GM23338 (cell line): Measurements from ENCODE around the gene FAF1. TPM values are rescaled to one million over a fixed set of nuclear protein-coding genes. Genes with fewer than 3 reads are reported as not detected.
A peak's percentile ranks its signal among the peaks of the same experiment; 100 is the strongest.

Experiments
- ATAC-seq: fragments of 200-7000 bp; cut with Tn5 transposase; 3 replicates; pipeline ENCODE4 v1.9.1; 2020
- DNase-seq: peaks from one replicate; pipeline ENCODE4 v3.0.0-alpha.2; 2015; ENCODE audit warnings: low spot score
- H2AFZ ChIP-seq: fragments of 200-600 bp; sonication (generic); 2 replicates; pipeline ENCODE4 v1.8.0; 2016; ENCODE audit warnings: antibody characterized with exemption, mild to moderate bottlenecking, moderate library complexity
- H3F3A ChIP-seq: fragments of 200-600 bp; sonication (generic); replicated peaks from 2 replicates; pipeline ENCODE4 v1.8.0; 2017; ENCODE audit warnings: antibody characterized with exemption, mixed run types, low read depth
- H3K27ac ChIP-seq: fragments of 200-600 bp; sonication (generic); 2 replicates; pipeline ENCODE4 v1.6.1; 2016; ENCODE audit warnings: low read depth
- H3K27me3 ChIP-seq: fragments of 200-600 bp; sonication (generic); 2 replicates; pipeline ENCODE4 v1.8.0; 2016; ENCODE audit warnings: mild to moderate bottlenecking, mixed run types, moderate library complexity; ENCODE audit not compliant: insufficient read depth
- H3K36me3 ChIP-seq: fragments of 200-600 bp; sonication (generic); 2 replicates; pipeline ENCODE4 v1.8.0; 2016; ENCODE audit warnings: mild to moderate bottlenecking; ENCODE audit not compliant: insufficient read depth
- H3K4me1 ChIP-seq: fragments of 200-600 bp; sonication (generic); 2 replicates; pipeline ENCODE4 v1.8.0; 2016; ENCODE audit warnings: mild to moderate bottlenecking, moderate library complexity; ENCODE audit not compliant: insufficient read depth
- H3K4me2 ChIP-seq: fragments of 200-600 bp; sonication (generic); 2 replicates; pipeline ENCODE4 v1.7.1; 2017; ENCODE audit warnings: mixed run types
- H3K4me3 ChIP-seq: fragments of 200-600 bp; sonication (generic); 2 replicates; pipeline ENCODE4 v1.6.1; 2016; ENCODE audit warnings: mixed run types
- H3K79me2 ChIP-seq: fragments of 200-600 bp; sonication (generic); replicated peaks from 2 replicates; pipeline ENCODE4 v1.8.0; 2017; ENCODE audit warnings: mild to moderate bottlenecking; ENCODE audit not compliant: insufficient read depth
- H3K9me2 ChIP-seq: fragments of 200-600 bp; sonication (generic); 2 replicates; pipeline ENCODE4 v1.8.0; 2017; ENCODE audit not compliant: insufficient read depth
- H4K20me1 ChIP-seq: fragments of 200-600 bp; sonication (generic); replicated peaks from 2 replicates; pipeline ENCODE4 v1.8.0; 2017; ENCODE audit warnings: mild to moderate bottlenecking; ENCODE audit not compliant: insufficient read depth
- H3K27ac Mint-ChIP-seq: 2 replicates; pipeline ENCODE4 v1.8.0; 2020; ENCODE audit warnings: inconsistent platforms, mild to moderate bottlenecking, moderate library complexity, mixed read lengths
- H3K27me3 Mint-ChIP-seq: 3 replicates; pipeline ENCODE4 v1.8.0; 2022; ENCODE audit warnings: low read depth, mild to moderate bottlenecking, moderate library complexity, mixed read lengths, inconsistent platforms; ENCODE audit not compliant: insufficient read depth, poor library complexity
- H3K36me3 Mint-ChIP-seq: 3 replicates; pipeline ENCODE4 v1.8.0; 2021; ENCODE audit warnings: low read depth, mild to moderate bottlenecking, inconsistent platforms, moderate library complexity, mixed read lengths
- H3K4me1 Mint-ChIP-seq: 3 replicates; pipeline ENCODE4 v1.8.0; 2020; ENCODE audit warnings: mild to moderate bottlenecking, inconsistent platforms, mixed read lengths
- H3K4me3 Mint-ChIP-seq: 3 replicates; pipeline ENCODE4 v1.8.0; 2021; ENCODE audit warnings: moderate library complexity, mild to moderate bottlenecking, inconsistent platforms, mixed read lengths
- H3K9me3 Mint-ChIP-seq: 3 replicates; pipeline ENCODE4 v1.8.0; 2020; ENCODE audit warnings: moderate library complexity, mild to moderate bottlenecking, inconsistent platforms, mixed read lengths
- CREB1 ChIP-seq: fragments of 250-450 bp; sonication (Bioruptor Pico); IDR thresholded peaks from 2 replicates; pipeline ENCODE4 v1.5.0; 2020; ENCODE audit warnings: low read depth, mild to moderate bottlenecking, moderate library complexity
- ETS1 ChIP-seq: IDR thresholded peaks from 2 replicates; pipeline ENCODE4 v1.6.1; 2016; ENCODE audit warnings: antibody characterized with exemption
- EZH2 ChIP-seq: fragments of 200-600 bp; sonication (generic); IDR thresholded peaks from one replicate; pipeline ENCODE4 v1.8.0; 2017; ENCODE audit warnings: antibody characterized with exemption, mild to moderate bottlenecking, low read depth; ENCODE audit not compliant: unreplicated experiment
- EZH2phosphoT487 ChIP-seq: fragments of 200-600 bp; sonication (generic); IDR thresholded peaks from one replicate; pipeline ENCODE4 v1.8.1; 2018; ENCODE audit warnings: antibody characterized with exemption; ENCODE audit not compliant: unreplicated experiment
- JUNB ChIP-seq: IDR thresholded peaks from one replicate; pipeline ENCODE4 v1.6.1; 2016; ENCODE audit warnings: antibody characterized with exemption; ENCODE audit not compliant: unreplicated experiment
- NANOG ChIP-seq: IDR thresholded peaks from 2 replicates; pipeline ENCODE4 v1.6.1; 2016; ENCODE audit warnings: antibody characterized with exemption, borderline replicate concordance
- STAT1 ChIP-seq: IDR thresholded peaks from one replicate; pipeline ENCODE4 v1.6.1; 2016; ENCODE audit warnings: antibody characterized with exemption; ENCODE audit not compliant: unreplicated experiment
- ZNF114 ChIP-seq: fragments of 250-450 bp; sonication (Bioruptor Pico); IDR thresholded peaks from 2 replicates; pipeline ENCODE4 v1.5.0; 2020; ENCODE audit warnings: mild to moderate bottlenecking, moderate library complexity
- ZNF331 ChIP-seq: fragments of 250-450 bp; sonication (Bioruptor Pico); IDR thresholded peaks from 2 replicates; pipeline ENCODE4 v1.5.0; 2020; ENCODE audit warnings: low read depth, mild to moderate bottlenecking, moderate library complexity
- polyA plus RNA-seq: library from polyadenylated mRNA; unstranded; fragments of >200 nt; fragmentation: Nextera tagmentation; extraction: Ambion mirVana; gene quantifications from 2 replicates; pipeline ENCODE4 v1.2.1, GENCODE V29; 2016
- total RNA-seq: library from RNA; depleted of rRNA; stranded (reverse); fragments of >200 nt; shearing (Covaris generic); gene quantifications from 2 replicates; pipeline ENCODE4 v1.2.3, GENCODE V29; 2014
- TF ChIP-seq, protein P1 (sequence below): IDR thresholded peaks from one replicate; pipeline ENCODE4 v1.6.1; 2018; ENCODE audit warnings: antibody characterized with exemption; ENCODE audit not compliant: unreplicated experiment

FAF1 gene
- total and polyA plus RNA-seq, 2 experiments from 2014 or later: 24.1 to 53.2 TPM

- ATAC-seq (no peak), DNase-seq (no peak)
- Histone ChIP-seq H3K4me2 (no peak overlapping the region), H3K4me3 (no peak overlapping the region), H3K79me2 (peaks cover 60% of the 10 kb centered on the region), H3K4me1 (no peaks in the 10 kb centered on the region), H3K9me2 (no peaks in the 10 kb centered on the region), H3K27me3 (no peaks in the 10 kb centered on the region), H3F3A (no peaks in the 10 kb centered on the region), H3K36me3 (no peaks in the 10 kb centered on the region), H2AFZ (no peak overlapping the region), H4K20me1 (no peaks in the 10 kb centered on the region; the same call in none of the 2 replicates), H3K27ac (no peak overlapping the region)
- H3K4me1 Mint-ChIP-seq: no peaks in the 10 kb centered on the region; the same call in 2 of the 3 replicates
- H3K27ac Mint-ChIP-seq: no peak overlapping the region
- H3K4me3 Mint-ChIP-seq: no peak overlapping the region
- TF ChIP-seq JUNB (no peak), NANOG (no peak), CREB1 (no peak), ZNF114 (CRISPR knock-in tag) (no peak), ZNF331 (CRISPR knock-in tag) (no peak)
- TF ChIP-seq, protein P1, sequence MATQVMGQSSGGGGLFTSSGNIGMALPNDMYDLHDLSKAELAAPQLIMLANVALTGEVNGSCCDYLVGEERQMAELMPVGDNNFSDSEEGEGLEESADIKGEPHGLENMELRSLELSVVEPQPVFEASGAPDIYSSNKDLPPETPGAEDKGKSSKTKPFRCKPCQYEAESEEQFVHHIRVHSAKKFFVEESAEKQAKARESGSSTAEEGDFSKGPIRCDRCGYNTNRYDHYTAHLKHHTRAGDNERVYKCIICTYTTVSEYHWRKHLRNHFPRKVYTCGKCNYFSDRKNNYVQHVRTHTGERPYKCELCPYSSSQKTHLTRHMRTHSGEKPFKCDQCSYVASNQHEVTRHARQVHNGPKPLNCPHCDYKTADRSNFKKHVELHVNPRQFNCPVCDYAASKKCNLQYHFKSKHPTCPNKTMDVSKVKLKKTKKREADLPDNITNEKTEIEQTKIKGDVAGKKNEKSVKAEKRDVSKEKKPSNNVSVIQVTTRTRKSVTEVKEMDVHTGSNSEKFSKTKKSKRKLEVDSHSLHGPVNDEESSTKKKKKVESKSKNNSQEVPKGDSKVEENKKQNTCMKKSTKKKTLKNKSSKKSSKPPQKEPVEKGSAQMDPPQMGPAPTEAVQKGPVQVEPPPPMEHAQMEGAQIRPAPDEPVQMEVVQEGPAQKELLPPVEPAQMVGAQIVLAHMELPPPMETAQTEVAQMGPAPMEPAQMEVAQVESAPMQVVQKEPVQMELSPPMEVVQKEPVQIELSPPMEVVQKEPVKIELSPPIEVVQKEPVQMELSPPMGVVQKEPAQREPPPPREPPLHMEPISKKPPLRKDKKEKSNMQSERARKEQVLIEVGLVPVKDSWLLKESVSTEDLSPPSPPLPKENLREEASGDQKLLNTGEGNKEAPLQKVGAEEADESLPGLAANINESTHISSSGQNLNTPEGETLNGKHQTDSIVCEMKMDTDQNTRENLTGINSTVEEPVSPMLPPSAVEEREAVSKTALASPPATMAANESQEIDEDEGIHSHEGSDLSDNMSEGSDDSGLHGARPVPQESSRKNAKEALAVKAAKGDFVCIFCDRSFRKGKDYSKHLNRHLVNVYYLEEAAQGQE: no peak
- H3K9me3 Mint-ChIP-seq: no peaks in the 10 kb centered on the region
- no peaks in the 10 kb centered on the region for H3K36me3 Mint-ChIP-seq
- no peaks in the 10 kb centered on the region for H3K27me3 Mint-ChIP-seq
Measured at GRCh38 chr1:50877641-50878040, 82.4 kb downstream of the FAF1 start.

GRCh38 chr1:50873458-50874187 is 86.4 kb downstream of the FAF1 start:
- Histone ChIP-seq H3K9me2 (no peaks in the 10 kb centered on the region), H3F3A (no peaks in the 10 kb centered on the region), H3K79me2 (peaks cover 38% of the 10 kb centered on the region), H3K4me1 (no peaks in the 10 kb centered on the region), H3K4me3 (no peak overlapping the region), H2AFZ (no peak overlapping the region), H3K27me3 (no peaks in the 10 kb centered on the region), H3K27ac (0 out of 2 replicates have a peak overlapping the region, but pooled peaks have one; percentile 24), H3K4me2 (0 out of 2 replicates have a peak overlapping the region, but pooled peaks have one; percentile 4), H4K20me1 (no peaks in the 10 kb centered on the region; the same call in 1 of the 2 replicates), H3K36me3 (no peaks in the 10 kb centered on the region)
- H3K36me3 Mint-ChIP-seq: no peaks in the 10 kb centered on the region
- H3K4me3 Mint-ChIP-seq: peak overlapping the region; percentile 36; the same call in 2 of the 3 replicates
- ATAC-seq: peak; percentile 93
- DNase-seq: peak; percentile 91
- no peaks in the 10 kb centered on the region; the same call in 2 of the 3 replicates for H3K4me1 Mint-ChIP-seq
- no peaks in the 10 kb centered on the region for H3K27me3 Mint-ChIP-seq
- peak overlapping the region; percentile 92 for H3K27ac Mint-ChIP-seq
- no peaks in the 10 kb centered on the region for H3K9me3 Mint-ChIP-seq
- TF ChIP-seq JUNB (no peak), ETS1 (no peak), EZH2phosphoT487 (no peak), STAT1 (no peak), ZNF331 (CRISPR knock-in tag) (no peak), ZNF114 (CRISPR knock-in tag) (no peak), EZH2 (no peak)
